HG02981 (cell line): ENCODE data around the gene LHX4.

ENCODE experiments used
- ATAC-seq: cut with Tn5 transposase; IDR thresholded peaks from one replicate; pipeline ENCODE4 v1.9.1; 2021; ENCODE audit warnings: mild to moderate bottlenecking, moderate library complexity; ENCODE audit not compliant: unreplicated experiment

Gene LHX4

GRCh38 chr1:180241716-180242544, 11.9 kb downstream of the LHX4 start:
- ATAC-seq: no peak

- no peak for ATAC-seq
Observed at GRCh38 chr1:180243517-180244221, 13.6 kb downstream of the LHX4 start.

GRCh38 chr1:180244840-180245239, 14.8 kb downstream of the LHX4 start:
- ATAC-seq: no peak

GRCh38 chr1:180246579-180246978, 16.5 kb downstream of the LHX4 start:
- no peak for ATAC-seq

GRCh38 chr1:180247061-180247460, 17.0 kb downstream of the LHX4 start:
- ATAC-seq: no peak

- ATAC-seq: no peak
Observed at GRCh38 chr1:180247580-180247979, 17.5 kb downstream of the LHX4 start.

- no peak for ATAC-seq
Observed at GRCh38 chr1:180248176-180248575, 18.1 kb downstream of the LHX4 start.

GRCh38 chr1:180248731-180249681, 18.9 kb downstream of the LHX4 start:
- ATAC-seq: no peak

GRCh38 chr1:180249725-180250498, 19.8 kb downstream of the LHX4 start:
- no peak for ATAC-seq

GRCh38 chr1:180250499-180250770, 20.4 kb downstream of the LHX4 start:
- ATAC-seq: no peak

- ATAC-seq: no peak
Observed at GRCh38 chr1:180250883-180251509, 20.9 kb downstream of the LHX4 start.

- no peak for ATAC-seq
Observed at GRCh38 chr1:180251526-180252305, 21.7 kb downstream of the LHX4 start.

- ATAC-seq: peak; percentile 64
Observed at GRCh38 chr1:180252638-180253536, 22.8 kb downstream of the LHX4 start.

GRCh38 chr1:180253585-180254495, 23.8 kb downstream of the LHX4 start:
- ATAC-seq: no peak

- ATAC-seq: no peak
Observed at GRCh38 chr1:180254496-180254819, 24.4 kb downstream of the LHX4 start.

- ATAC-seq: no peak
Observed at GRCh38 chr1:180254854-180255253, 24.8 kb downstream of the LHX4 start.

- no peak for ATAC-seq
Observed at GRCh38 chr1:180255536-180256340, 25.7 kb downstream of the LHX4 start.
